ENCODE measurements around the gene ZDHHC14. TPM values are rescaled to one million over a fixed set of nuclear protein-coding genes. Genes with fewer than 3 reads are reported as not detected.
"Not testable (repeated sequence)": the region's sequence is repeated elsewhere in the genome, so short reads cannot be mapped to it uniquely, and the experiment has no call there.

Gene ZDHHC14
- total RNA-seq, 1 experiment from 2014 or later: 3.2 TPM

DNA sequence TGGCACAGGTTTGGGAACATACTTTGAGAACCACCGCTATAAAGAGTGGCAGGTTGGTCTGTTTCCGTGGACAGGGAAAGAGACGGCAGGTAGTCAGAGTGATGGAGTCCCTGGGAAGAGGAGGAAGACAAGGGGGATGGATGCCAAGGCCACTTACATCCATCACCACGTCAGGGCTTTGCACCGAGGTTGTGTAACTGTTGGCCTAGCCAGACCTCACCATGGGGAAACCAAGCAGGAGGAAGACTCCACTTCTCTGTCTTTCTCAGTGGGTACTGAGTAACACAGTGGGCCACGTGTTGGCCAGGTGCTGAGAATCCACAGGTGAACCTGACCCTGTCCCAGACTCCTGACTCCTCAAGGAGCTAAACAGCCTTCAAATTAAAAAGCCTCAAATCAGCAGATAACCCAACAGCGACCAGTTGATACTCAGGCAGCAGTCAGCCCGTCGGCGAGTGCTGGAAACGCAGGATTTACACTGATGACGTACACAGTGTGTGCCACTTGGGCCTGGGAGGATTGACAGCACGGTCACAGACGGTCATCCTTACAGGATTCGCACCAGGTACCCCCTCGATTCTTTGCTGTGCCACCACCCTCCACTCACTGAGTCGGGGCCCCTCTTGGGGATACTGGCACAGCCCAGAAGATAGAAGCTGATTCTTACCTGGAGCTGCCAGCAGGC, 307.4 kb downstream of the ZDHHC14 start:
- Mint-ChIP-seq H3K9me3 (ENCODE audit: unreplicated experiment) (no peaks in the 10 kb centered on the region), H3K4me3 (ENCODE audit: unreplicated experiment) (no peak overlapping the region), H3K27me3 (ENCODE audit: insufficient read depth, unreplicated experiment) (no peaks in the 10 kb centered on the region), H3K27ac (ENCODE audit: low read depth, unreplicated experiment) (no peak overlapping the region), H3K36me3 (ENCODE audit: insufficient read depth, unreplicated experiment) (no peaks in the 10 kb centered on the region), H3K4me1 (ENCODE audit: insufficient read depth, unreplicated experiment) (peaks cover 3% of the 10 kb centered on the region)
- intact Hi-C loops (cut with micrococcal nuclease): no loop called here
- DNase-seq (ENCODE audit: unreplicated experiment): no peak
- CTCF ChIA-PET: interaction anchor here (0.7 to 2.1 kb wide), 3 partner anchors 10 to 68 kb away, joined by 4 to 7 read pairs (median 4); no protein-coding TSS in a partner anchor
- no TSS peak for BruUV-seq (replicated peaks)
- POLR2A ChIA-PET: no interaction called here
- TF ChIP-seq, protein P1, sequence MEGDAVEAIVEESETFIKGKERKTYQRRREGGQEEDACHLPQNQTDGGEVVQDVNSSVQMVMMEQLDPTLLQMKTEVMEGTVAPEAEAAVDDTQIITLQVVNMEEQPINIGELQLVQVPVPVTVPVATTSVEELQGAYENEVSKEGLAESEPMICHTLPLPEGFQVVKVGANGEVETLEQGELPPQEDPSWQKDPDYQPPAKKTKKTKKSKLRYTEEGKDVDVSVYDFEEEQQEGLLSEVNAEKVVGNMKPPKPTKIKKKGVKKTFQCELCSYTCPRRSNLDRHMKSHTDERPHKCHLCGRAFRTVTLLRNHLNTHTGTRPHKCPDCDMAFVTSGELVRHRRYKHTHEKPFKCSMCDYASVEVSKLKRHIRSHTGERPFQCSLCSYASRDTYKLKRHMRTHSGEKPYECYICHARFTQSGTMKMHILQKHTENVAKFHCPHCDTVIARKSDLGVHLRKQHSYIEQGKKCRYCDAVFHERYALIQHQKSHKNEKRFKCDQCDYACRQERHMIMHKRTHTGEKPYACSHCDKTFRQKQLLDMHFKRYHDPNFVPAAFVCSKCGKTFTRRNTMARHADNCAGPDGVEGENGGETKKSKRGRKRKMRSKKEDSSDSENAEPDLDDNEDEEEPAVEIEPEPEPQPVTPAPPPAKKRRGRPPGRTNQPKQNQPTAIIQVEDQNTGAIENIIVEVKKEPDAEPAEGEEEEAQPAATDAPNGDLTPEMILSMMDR (IDR thresholded peaks at IDR 0.05; ENCODE audit: unreplicated experiment): no peak

DNA sequence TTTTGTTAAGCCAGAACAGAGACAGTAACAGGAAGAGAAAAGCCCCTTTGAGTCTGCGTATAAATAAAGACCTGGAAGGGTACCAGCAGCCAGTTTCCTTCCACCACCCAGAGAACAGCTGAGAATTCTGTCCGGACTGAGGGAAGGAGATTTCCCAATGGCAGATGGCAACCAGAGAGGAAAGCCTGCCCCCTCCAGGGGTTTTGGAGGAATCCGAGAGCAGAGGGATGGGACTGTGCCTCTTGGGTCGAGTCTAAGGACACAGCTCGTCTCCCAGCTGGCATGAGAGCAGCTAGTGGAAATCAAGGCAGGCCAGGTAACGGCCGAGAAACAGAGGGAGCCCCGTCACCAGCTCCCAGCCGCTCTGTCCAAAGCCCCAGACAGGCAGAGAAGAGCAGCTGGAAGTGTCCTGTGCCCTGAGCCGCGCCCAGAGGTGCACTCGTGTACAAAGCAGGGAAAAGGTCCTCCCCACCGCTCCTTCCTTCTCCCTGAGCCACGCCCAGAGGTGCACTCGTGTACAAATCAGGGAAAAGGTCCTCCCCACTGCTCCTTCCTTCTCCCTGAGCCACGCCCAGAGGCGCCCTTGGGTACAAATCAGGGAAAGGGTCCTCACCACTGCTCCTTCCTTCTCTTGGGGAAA, 308.1 kb downstream of the ZDHHC14 start:
- DNase-seq (ENCODE audit: unreplicated experiment): peak; percentile 23
- POLR2A ChIA-PET: interaction anchor here (0.6 kb wide), 1 partner anchor 116 kb away, joined by 3 read pairs; no protein-coding TSS in a partner anchor

DNA sequence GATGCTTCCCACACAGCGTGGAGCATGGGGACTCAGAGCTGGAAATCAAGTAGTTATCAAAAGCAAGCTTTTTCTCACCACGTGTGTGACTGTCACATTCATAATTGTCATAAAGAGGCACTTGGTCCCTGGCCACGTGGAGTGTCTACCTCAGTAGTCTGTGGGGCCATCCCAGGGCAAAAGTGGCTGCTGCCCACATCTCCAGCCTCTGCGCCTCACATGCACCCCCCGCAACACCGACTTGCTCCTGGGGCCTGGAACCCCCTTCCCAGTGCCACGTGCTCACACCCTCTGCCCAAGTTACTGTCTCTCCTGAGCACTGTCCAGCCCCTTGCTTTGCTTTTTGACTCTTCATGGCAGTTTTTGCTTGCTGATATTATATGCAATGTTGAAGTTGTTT, 308.9 kb downstream of the ZDHHC14 start:
- intact Hi-C loops (cut with micrococcal nuclease): no loop called here
- Mint-ChIP-seq H3K27ac (ENCODE audit: low read depth, unreplicated experiment) (no peak overlapping the region), H3K4me1 (ENCODE audit: insufficient read depth, unreplicated experiment) (peaks cover 10% of the 10 kb centered on the region), H3K9me3 (ENCODE audit: unreplicated experiment) (no peaks in the 10 kb centered on the region), H3K4me3 (ENCODE audit: unreplicated experiment) (no peak overlapping the region), H3K27me3 (ENCODE audit: insufficient read depth, unreplicated experiment) (no peaks in the 10 kb centered on the region), H3K36me3 (ENCODE audit: insufficient read depth, unreplicated experiment) (no peaks in the 10 kb centered on the region)
- TF ChIP-seq, protein P1 (IDR thresholded peaks at IDR 0.05; ENCODE audit: unreplicated experiment): no peak
- ChIA-PET POLR2A (no interaction called here), CTCF (interaction anchor here (0.8 to 2.1 kb wide), 4 partner anchors 9 to 345 kb away, joined by 3 to 9 read pairs (median 6); no protein-coding TSS in a partner anchor)
- DNase-seq (ENCODE audit: unreplicated experiment): no peak
- no TSS peak for BruUV-seq (replicated peaks)

More for the DNA sequence above, 308.1 kb downstream of the ZDHHC14 start:
- peaks cover 9% of the 10 kb centered on the region for H3K4me1 Mint-ChIP-seq (ENCODE audit: insufficient read depth, unreplicated experiment)
- intact Hi-C loops (cut with micrococcal nuclease): no loop called here
- H3K9me3 Mint-ChIP-seq (ENCODE audit: unreplicated experiment): no peaks in the 10 kb centered on the region
- TF ChIP-seq, protein P1 (IDR thresholded peaks at IDR 0.05; ENCODE audit: unreplicated experiment): no peak
- no peak overlapping the region for H3K27ac Mint-ChIP-seq (ENCODE audit: low read depth, unreplicated experiment)
- no TSS peak for BruUV-seq (replicated peaks)
- CTCF ChIA-PET: interaction anchor here (0.7 to 2.1 kb wide), 4 partner anchors 10 to 67 kb away, joined by 4 to 9 read pairs (median 6); no protein-coding TSS in a partner anchor
- no peaks in the 10 kb centered on the region for H3K27me3 Mint-ChIP-seq (ENCODE audit: insufficient read depth, unreplicated experiment)
- H3K36me3 Mint-ChIP-seq (ENCODE audit: insufficient read depth, unreplicated experiment): no peaks in the 10 kb centered on the region
- no peak overlapping the region for H3K4me3 Mint-ChIP-seq (ENCODE audit: unreplicated experiment)

DNA sequence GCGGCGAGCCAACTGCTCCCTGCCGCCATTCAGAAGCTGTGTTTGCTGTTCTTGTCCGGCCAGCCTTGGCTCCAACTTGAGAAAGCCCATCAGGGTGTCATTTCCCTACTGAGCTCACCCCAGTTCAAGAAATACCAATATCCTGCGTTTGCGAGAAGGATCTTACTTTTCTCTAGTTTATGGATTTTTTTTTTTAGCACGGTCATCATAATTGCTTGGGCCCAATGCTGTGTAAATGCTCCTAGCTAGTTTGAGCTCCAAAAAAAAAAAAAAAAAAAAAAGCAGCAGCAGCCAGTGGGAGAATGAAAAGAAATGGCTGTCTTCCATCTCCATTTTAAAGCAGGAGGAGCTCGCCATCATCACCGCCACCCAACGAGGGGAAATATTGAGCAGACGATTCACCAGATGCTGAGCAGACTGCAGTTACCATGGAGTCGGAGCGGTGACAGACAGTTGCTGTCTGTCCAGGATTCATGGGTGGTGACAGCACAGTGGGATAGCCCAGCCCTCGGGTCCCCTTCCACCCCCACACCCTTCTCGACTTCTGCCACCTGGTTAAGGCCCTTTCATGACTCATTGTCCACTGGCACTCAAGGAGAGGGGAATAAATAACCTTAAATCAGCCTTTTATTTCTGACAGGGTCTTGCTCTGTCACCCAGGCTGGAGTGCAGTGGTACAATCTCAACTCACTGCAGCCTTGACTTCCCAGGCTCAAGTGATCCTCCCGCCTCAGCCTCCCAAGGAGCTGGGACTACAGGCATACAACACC, 309.6 kb downstream of the ZDHHC14 start:
- H3K9me3 Mint-ChIP-seq (ENCODE audit: unreplicated experiment): no peaks in the 10 kb centered on the region
- CTCF ChIA-PET: interaction anchor here (0.8 to 2.1 kb wide), 3 partner anchors 23 to 345 kb away, joined by 3 to 9 read pairs (median 7); no protein-coding TSS in a partner anchor
- H3K27me3 Mint-ChIP-seq (ENCODE audit: insufficient read depth, unreplicated experiment): no peaks in the 10 kb centered on the region

DNA sequence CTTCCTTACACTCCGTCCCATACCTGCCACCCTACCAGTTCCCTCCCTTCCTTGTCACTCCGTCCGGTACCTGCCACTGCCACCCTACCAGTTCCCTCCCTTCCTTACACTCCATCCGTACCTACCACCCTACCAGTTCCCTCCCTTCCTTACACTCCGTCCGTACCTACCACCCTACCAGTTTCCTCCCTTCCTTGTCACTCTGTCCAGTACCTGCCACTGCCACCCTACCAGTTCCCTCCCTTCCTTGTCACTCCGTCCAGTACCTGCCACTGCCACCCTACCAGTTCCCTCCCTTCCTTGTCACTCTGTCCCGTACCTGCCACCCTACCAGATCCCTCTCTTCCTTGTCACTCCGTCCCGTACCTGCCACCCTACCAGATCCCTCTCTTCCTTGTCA, 310.6 kb downstream of the ZDHHC14 start:
- H3K27ac Mint-ChIP-seq (ENCODE audit: low read depth, unreplicated experiment): peak overlapping the region; percentile 14
- H3K4me3 Mint-ChIP-seq (ENCODE audit: unreplicated experiment); H3K9me3 Mint-ChIP-seq (ENCODE audit: unreplicated experiment); DNase-seq (ENCODE audit: unreplicated experiment); BruUV-seq (replicated peaks); H3K4me1 Mint-ChIP-seq (ENCODE audit: insufficient read depth, unreplicated experiment); CTCF ChIA-PET; intact Hi-C loops (cut with micrococcal nuclease); H3K36me3 Mint-ChIP-seq (ENCODE audit: insufficient read depth, unreplicated experiment); POLR2A ChIA-PET; H3K27me3 Mint-ChIP-seq (ENCODE audit: insufficient read depth, unreplicated experiment): not testable (repeated sequence)

More for the DNA sequence above, 309.6 kb downstream of the ZDHHC14 start:
- peaks cover 10% of the 10 kb centered on the region for H3K4me1 Mint-ChIP-seq (ENCODE audit: insufficient read depth, unreplicated experiment)
- no TSS peak for BruUV-seq (replicated peaks)
- TF ChIP-seq, protein P1 (IDR thresholded peaks at IDR 0.05; ENCODE audit: unreplicated experiment): no peak
- intact Hi-C loops (cut with micrococcal nuclease): no loop called here
- H3K4me3 Mint-ChIP-seq (ENCODE audit: unreplicated experiment): no peak overlapping the region
- no peak overlapping the region for H3K27ac Mint-ChIP-seq (ENCODE audit: low read depth, unreplicated experiment)
- POLR2A ChIA-PET: no interaction called here
- no peaks in the 10 kb centered on the region for H3K36me3 Mint-ChIP-seq (ENCODE audit: insufficient read depth, unreplicated experiment)
- DNase-seq (ENCODE audit: unreplicated experiment): no peak

All from MCF 10A (cell line).